ENCODE data around the gene ILKAP.
A peak's percentile ranks its signal among the peaks of the same experiment; 100 is the strongest.

The ILKAP gene

DNA sequence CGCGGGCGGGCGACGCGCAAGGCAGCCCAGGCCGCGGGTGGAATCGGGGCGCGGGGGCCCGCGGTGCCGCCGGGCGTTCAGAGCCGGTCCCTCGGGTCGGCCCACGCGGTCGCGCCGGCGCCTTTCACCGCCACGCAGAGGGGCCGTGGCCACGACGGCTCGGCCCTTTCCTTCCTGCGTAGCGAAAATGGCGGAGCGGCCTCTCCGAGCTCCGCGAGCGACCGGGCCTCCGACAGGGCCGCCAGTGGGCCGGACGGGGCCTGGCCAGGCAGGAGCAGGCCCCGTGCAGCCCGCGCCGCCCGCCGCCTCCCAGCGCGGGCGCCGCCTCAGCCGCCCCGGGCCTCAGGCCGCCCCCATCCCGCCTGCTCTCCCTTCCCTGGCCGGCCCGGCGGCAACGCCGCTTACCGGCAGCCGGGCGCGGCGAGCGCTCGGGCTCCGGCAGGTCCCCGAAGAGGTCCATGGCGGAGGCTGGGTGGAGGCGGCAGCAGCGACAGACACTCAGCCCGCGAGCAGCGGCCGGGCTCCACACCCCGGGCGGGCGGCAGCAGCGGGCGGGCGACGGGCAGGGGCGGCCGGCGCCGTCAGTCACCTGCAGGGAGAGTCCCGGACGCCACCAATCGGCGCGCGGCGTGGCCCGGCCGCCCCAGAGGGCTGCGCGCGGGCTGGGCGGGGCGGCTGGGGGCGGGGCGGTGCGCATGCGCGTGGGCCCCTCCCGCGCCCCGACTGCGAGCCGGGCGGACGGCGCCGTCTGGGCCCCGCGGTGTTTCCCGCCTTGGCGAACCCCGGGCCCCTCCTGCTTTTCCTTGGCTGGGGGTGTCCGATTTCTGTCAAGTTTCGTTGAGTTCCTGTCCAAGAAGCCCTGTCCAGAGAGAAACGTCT, at the start of gene ILKAP:
TSS of gene ILKAP (minus strand) at position 602 of the 879 bp plus-strand sequence. CDS start at position 460, 142 bp downstream.
- DNase-seq, result peak; percentile 92
- Mint-ChIP-seq H3K36me3 (ENCODE audit: low read depth) (peaks cover 39% of the 10 kb centered on the region), H3K4me1 (ENCODE audit: low read depth) (peaks cover 50% of the 10 kb centered on the region), H3K9me3 (no peaks in the 10 kb centered on the region), H3K27ac (peak within 1 kb of the TSS; percentile 92), H3K4me3 (peak within 1 kb of the TSS; percentile 89), H3K27me3 (no peaks in the 10 kb centered on the region)

DNA sequence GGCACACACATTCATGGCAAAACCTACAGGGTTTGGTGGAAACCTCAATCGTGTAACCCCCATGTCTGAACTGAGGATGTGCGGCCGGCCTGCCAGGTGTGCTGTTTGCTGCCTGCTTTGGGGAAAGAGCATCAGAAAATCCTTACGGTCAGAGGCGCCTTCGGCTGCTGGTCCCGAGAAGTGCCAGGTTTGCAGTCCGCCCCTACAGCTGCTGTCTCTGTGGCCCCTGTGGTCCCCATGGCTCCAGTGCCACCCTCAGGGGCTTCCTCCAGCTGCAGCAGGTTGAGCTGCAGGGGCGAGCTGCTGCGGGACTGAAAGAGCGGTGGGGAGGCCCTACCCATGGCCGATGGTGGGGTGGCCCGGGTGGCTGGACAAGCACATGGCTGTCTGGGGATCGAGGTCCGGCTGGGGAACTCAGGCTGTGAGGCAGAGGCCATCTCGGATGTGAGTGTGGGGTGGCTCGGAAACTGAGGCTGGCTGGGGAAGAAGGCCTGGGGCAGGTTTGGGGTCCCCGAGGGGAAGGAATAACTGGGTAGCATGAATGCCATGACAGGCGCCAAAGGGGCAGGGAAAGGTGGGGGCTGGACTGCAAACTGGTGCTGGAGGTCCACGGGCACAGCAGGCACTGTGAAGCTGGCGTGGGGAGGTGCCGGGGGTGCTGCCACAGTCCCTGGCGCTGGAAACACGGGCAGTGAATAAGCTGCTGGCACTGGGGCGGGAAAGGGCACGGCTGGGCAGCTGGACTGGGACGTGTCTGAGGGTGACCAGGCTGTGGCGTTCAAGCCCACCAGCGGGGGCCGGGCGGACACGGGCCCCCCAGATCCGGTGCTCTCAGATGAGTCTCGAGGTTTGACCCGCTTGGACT, 49.5 kb upstream of the ILKAP start:
- H3K9me3 Mint-ChIP-seq, result no peaks in the 10 kb centered on the region
- no peak overlapping the region for H3K4me3 Mint-ChIP-seq
- no peak for DNase-seq
- H3K4me1 Mint-ChIP-seq (ENCODE audit: low read depth), result no peaks in the 10 kb centered on the region
- peaks cover 88% of the 10 kb centered on the region for H3K36me3 Mint-ChIP-seq (ENCODE audit: low read depth)
- H3K27ac Mint-ChIP-seq, result no peak overlapping the region
- no peaks in the 10 kb centered on the region for H3K27me3 Mint-ChIP-seq

- Mint-ChIP-seq H3K27ac (no peak overlapping the region), H3K27me3 (no peaks in the 10 kb centered on the region), H3K4me3 (no peak overlapping the region), H3K9me3 (no peaks in the 10 kb centered on the region), H3K36me3 (ENCODE audit: low read depth) (peaks cover 90% of the 10 kb centered on the region), H3K4me1 (ENCODE audit: low read depth) (no peaks in the 10 kb centered on the region)
- DNase-seq, result no peak
Measured at GRCh38 chr2:238251986-238252385, 48.5 kb upstream of the ILKAP start.

- H3K4me1 Mint-ChIP-seq (ENCODE audit: low read depth), result no peaks in the 10 kb centered on the region
- H3K4me3 Mint-ChIP-seq, result no peak overlapping the region
- H3K36me3 Mint-ChIP-seq (ENCODE audit: low read depth), result peaks cover 88% of the 10 kb centered on the region
- H3K27ac Mint-ChIP-seq, result no peak overlapping the region
- H3K9me3 Mint-ChIP-seq, result no peaks in the 10 kb centered on the region
- no peaks in the 10 kb centered on the region for H3K27me3 Mint-ChIP-seq
- DNase-seq, result no peak
Measured at GRCh38 chr2:238251331-238251730, 47.8 kb upstream of the ILKAP start.

GRCh38 chr2:238250896-238251295, 47.4 kb upstream of the ILKAP start:
- Mint-ChIP-seq H3K9me3 (no peaks in the 10 kb centered on the region), H3K36me3 (ENCODE audit: low read depth) (peaks cover 88% of the 10 kb centered on the region), H3K27ac (no peak overlapping the region)

DNA sequence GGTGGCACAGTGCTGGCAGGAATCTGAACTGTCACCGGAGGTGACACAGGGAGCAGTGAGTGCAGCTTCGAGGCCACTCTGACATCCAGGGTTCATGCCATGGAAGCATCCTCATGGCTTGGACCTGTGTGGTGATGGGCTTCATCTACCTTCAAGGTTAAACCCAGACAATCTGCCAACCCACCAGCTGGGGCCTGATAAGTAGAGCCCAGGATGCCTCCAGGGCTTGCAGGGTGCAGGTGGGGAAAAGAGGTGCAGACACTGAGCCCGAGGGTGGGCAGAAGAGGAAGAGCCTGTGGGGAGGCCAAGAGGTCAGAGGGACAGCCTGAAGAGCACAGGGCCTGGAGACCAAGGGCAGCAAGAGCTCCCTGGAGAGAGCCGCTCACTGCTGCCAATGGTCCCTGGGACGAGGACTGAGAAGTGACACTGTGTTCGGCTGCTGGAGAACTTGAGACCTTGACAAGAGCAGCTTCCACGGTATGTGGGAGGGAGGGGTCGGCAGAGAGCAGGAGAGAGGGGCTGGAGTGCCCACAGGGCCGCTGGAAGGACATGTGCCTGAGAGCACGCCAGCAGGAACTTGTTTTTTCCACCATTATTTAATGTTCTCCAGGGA, 44.5 kb upstream of the ILKAP start:
- Mint-ChIP-seq H3K27me3 (no peaks in the 10 kb centered on the region), H3K27ac (no peak overlapping the region), H3K9me3 (no peaks in the 10 kb centered on the region), H3K4me1 (ENCODE audit: low read depth) (no peaks in the 10 kb centered on the region), H3K4me3 (no peak overlapping the region), H3K36me3 (ENCODE audit: low read depth) (peaks cover 76% of the 10 kb centered on the region)
- DNase-seq, result no peak

More at GRCh38 chr2:238250896-238251295, 47.4 kb upstream of the ILKAP start:
- Mint-ChIP-seq H3K4me3 (no peak overlapping the region), H3K27me3 (no peaks in the 10 kb centered on the region), H3K4me1 (ENCODE audit: low read depth) (no peaks in the 10 kb centered on the region)
- DNase-seq, result no peak

GRCh38 chr2:238247002-238247822, 43.7 kb upstream of the ILKAP start:
- H3K27me3 Mint-ChIP-seq, result no peaks in the 10 kb centered on the region
- no peaks in the 10 kb centered on the region for H3K4me1 Mint-ChIP-seq (ENCODE audit: low read depth)
- no peak for DNase-seq
- peak overlapping the region; percentile 33 for H3K27ac Mint-ChIP-seq
- no peaks in the 10 kb centered on the region for H3K9me3 Mint-ChIP-seq
- no peak overlapping the region for H3K4me3 Mint-ChIP-seq
- peaks cover 69% of the 10 kb centered on the region for H3K36me3 Mint-ChIP-seq (ENCODE audit: low read depth)

GRCh38 chr2:238244151-238244550, 40.7 kb upstream of the ILKAP start:
- peaks cover 40% of the 10 kb centered on the region for H3K36me3 Mint-ChIP-seq (ENCODE audit: low read depth)
- H3K27ac Mint-ChIP-seq, result no peak overlapping the region
- no peaks in the 10 kb centered on the region for H3K9me3 Mint-ChIP-seq
- no peak overlapping the region for H3K4me3 Mint-ChIP-seq
- peaks cover 5% of the 10 kb centered on the region for H3K27me3 Mint-ChIP-seq
- DNase-seq, result no peak
- peaks cover 2% of the 10 kb centered on the region for H3K4me1 Mint-ChIP-seq (ENCODE audit: low read depth)

GRCh38 chr2:238243496-238244076, 40.1 kb upstream of the ILKAP start:
- no peak for DNase-seq
- Mint-ChIP-seq H3K4me3 (no peak overlapping the region), H3K27me3 (peaks cover 5% of the 10 kb centered on the region), H3K27ac (no peak overlapping the region), H3K4me1 (ENCODE audit: low read depth) (peaks cover 2% of the 10 kb centered on the region), H3K9me3 (no peaks in the 10 kb centered on the region), H3K36me3 (ENCODE audit: low read depth) (peaks cover 40% of the 10 kb centered on the region)

GRCh38 chr2:238242731-238243495, 39.4 kb upstream of the ILKAP start:
- DNase-seq, result no peak
- Mint-ChIP-seq H3K4me1 (ENCODE audit: low read depth) (peaks cover 6% of the 10 kb centered on the region), H3K4me3 (no peak overlapping the region), H3K27ac (no peak overlapping the region), H3K9me3 (no peaks in the 10 kb centered on the region), H3K27me3 (peaks cover 12% of the 10 kb centered on the region), H3K36me3 (ENCODE audit: low read depth) (peaks cover 36% of the 10 kb centered on the region)

- DNase-seq, result no peak
- H3K36me3 Mint-ChIP-seq (ENCODE audit: low read depth), result peaks cover 26% of the 10 kb centered on the region
- no peaks in the 10 kb centered on the region for H3K9me3 Mint-ChIP-seq
- no peak overlapping the region for H3K4me3 Mint-ChIP-seq
- peaks cover 21% of the 10 kb centered on the region for H3K27me3 Mint-ChIP-seq
- H3K4me1 Mint-ChIP-seq (ENCODE audit: low read depth), result peaks cover 6% of the 10 kb centered on the region
- H3K27ac Mint-ChIP-seq, result no peak overlapping the region
Measured at GRCh38 chr2:238241970-238242369, 38.5 kb upstream of the ILKAP start.

GRCh38 chr2:238240757-238241711, 37.5 kb upstream of the ILKAP start:
- no peaks in the 10 kb centered on the region for H3K9me3 Mint-ChIP-seq
- H3K4me3 Mint-ChIP-seq, result no peak overlapping the region
- H3K36me3 Mint-ChIP-seq (ENCODE audit: low read depth), result peaks cover 19% of the 10 kb centered on the region
- peaks cover 29% of the 10 kb centered on the region for H3K27me3 Mint-ChIP-seq
- peaks cover 6% of the 10 kb centered on the region for H3K4me1 Mint-ChIP-seq (ENCODE audit: low read depth)
- H3K27ac Mint-ChIP-seq, result no peak overlapping the region
- no peak for DNase-seq

All from activated T-cell treated with anti-CD3 and anti-CD28 coated beads, Interleukin-2, amount 50 U/mL, for 24 hours (primary cell).